Smooth muscle cell (in vitro differentiated cells): ENCODE data around the gene TMEM215. TPM values are rescaled to one million over a fixed set of nuclear protein-coding genes. Genes with fewer than 3 reads are reported as not detected.

Source experiments
- DNase-seq: peaks from one replicate; lab custom pipeline; 2025; ENCODE audit not compliant: unreplicated experiment; lab: John Stamatoyannopoulos, UW
- H2AFZ ChIP-seq: fragments of 200-600 bp; sonication (generic); 2 replicates; pipeline ENCODE4 v1.6.0; 2016; ENCODE audit warnings: antibody characterized with exemption, low read depth, mild to moderate bottlenecking
- H3F3A ChIP-seq: fragments of 200-600 bp; sonication (generic); 2 replicates; pipeline ENCODE4 v1.6.0; 2017; ENCODE audit warnings: antibody characterized with exemption, low read depth
- H3K27ac ChIP-seq: fragments of 200-600 bp; sonication (generic); 2 replicates; pipeline ENCODE4 v1.5.1; 2016; ENCODE audit warnings: low read depth, mild to moderate bottlenecking
- H3K27me3 ChIP-seq: fragments of 200-600 bp; sonication (generic); 2 replicates; pipeline ENCODE4 v1.6.1; 2016; ENCODE audit warnings: low read depth, mild to moderate bottlenecking
- H3K36me3 ChIP-seq: fragments of 200-600 bp; sonication (generic); 2 replicates; pipeline ENCODE4 v1.5.1; 2016; ENCODE audit warnings: low read depth
- H3K4me1 ChIP-seq: fragments of 200-600 bp; sonication (generic); 2 replicates; pipeline ENCODE4 v1.5.1; 2016; ENCODE audit warnings: low read depth
- H3K4me2 ChIP-seq: fragments of 200-600 bp; sonication (generic); 2 replicates; pipeline ENCODE4 v1.6.0; 2016; ENCODE audit warnings: mild to moderate bottlenecking
- H3K4me3 ChIP-seq: fragments of 200-600 bp; sonication (generic); 2 replicates; pipeline ENCODE4 v1.5.1; 2016; ENCODE audit warnings: mild to moderate bottlenecking
- H3K79me2 ChIP-seq: fragments of 200-600 bp; sonication (generic); 2 replicates; pipeline ENCODE4 v1.6.0; 2016; ENCODE audit warnings: low read depth, mild to moderate bottlenecking
- H3K9ac ChIP-seq: fragments of 200-600 bp; sonication (generic); 2 replicates; pipeline ENCODE4 v1.6.0; 2016; ENCODE audit warnings: low read depth
- H3K9me3 ChIP-seq: fragments of 200-600 bp; sonication (generic); replicated peaks from 2 replicates; pipeline ENCODE4 v1.5.1; 2016; ENCODE audit warnings: low read depth
- H4K20me1 ChIP-seq: fragments of 200-600 bp; sonication (generic); 2 replicates; pipeline ENCODE4 v1.6.0; 2016; ENCODE audit warnings: low read depth
- CTCF ChIP-seq: fragments of 200-600 bp; sonication (generic); IDR thresholded peaks from 2 replicates; pipeline ENCODE4 v1.5.1; 2017; ENCODE audit warnings: borderline replicate concordance, mild to moderate bottlenecking, antibody characterized with exemption; ENCODE audit not compliant: insufficient read depth, poor library complexity, severe bottlenecking
- WGBS: methylation state at CpG from one replicate; pipeline ENCODE4 v1.1.7; 2016; ENCODE audit warnings: low lambda C conversion rate; 5-methylcytosine and 5-hydroxymethylcytosine counted together
- polyA plus RNA-seq: library from polyadenylated mRNA; unstranded; fragments of >200 nt; fragmentation: Nextera tagmentation; extraction: Ambion mirVana; gene quantifications from 2 replicates; pipeline ENCODE4 v1.2.1, GENCODE V29; 2016
- small RNA-seq: library from RNA; depleted of rRNA; stranded (forward); fragments of <200 nt; gene quantifications from one replicate; pipeline ENCODE3, GENCODE V24; 2014
- total RNA-seq: library from RNA; depleted of rRNA; stranded (reverse); fragments of >200 nt; gene quantifications from 2 replicates; pipeline ENCODE4 v1.2.3, GENCODE V29; 2014

Gene TMEM215
- total and polyA plus RNA-seq, 2 experiments from 2014 or later, result 8.3 to 12.9 TPM

GRCh38 chr9:32823551-32823950 is 40.2 kb downstream of the TMEM215 start:
- no peaks in the 10 kb centered on the region for H3K79me2 ChIP-seq
- H3K4me3 ChIP-seq, result no peak overlapping the region
- no peak overlapping the region for H3K27ac ChIP-seq
- no peak overlapping the region for H3K9ac ChIP-seq
- TF ChIP-seq CTCF, result no peak
- H3K9me3 ChIP-seq, result no peaks in the 10 kb centered on the region
- no peaks in the 10 kb centered on the region for H4K20me1 ChIP-seq
- H3K4me1 ChIP-seq, result no peaks in the 10 kb centered on the region
- H3K4me2 ChIP-seq, result no peak overlapping the region
- no peaks in the 10 kb centered on the region for H3K36me3 ChIP-seq
- H3F3A ChIP-seq, result no peaks in the 10 kb centered on the region
- DNase-seq, result no peak
- peaks cover 8% of the 10 kb centered on the region for H3K27me3 ChIP-seq
- H2AFZ ChIP-seq, result no peak overlapping the region

- Histone ChIP-seq H3K27me3 (peaks cover 6% of the 10 kb centered on the region), H3K4me1 (no peaks in the 10 kb centered on the region), H3K9me3 (no peaks in the 10 kb centered on the region), H3K36me3 (no peaks in the 10 kb centered on the region), H3K79me2 (no peaks in the 10 kb centered on the region), H3F3A (no peaks in the 10 kb centered on the region), H3K27ac (no peak overlapping the region), H3K4me3 (no peak overlapping the region), H3K9ac (no peak overlapping the region), H3K4me2 (no peak overlapping the region), H2AFZ (no peak overlapping the region), H4K20me1 (no peaks in the 10 kb centered on the region)
- no peak for TF ChIP-seq CTCF
- WGBS, result 54% methylated on average over 2 of the region's 2 CpGs
- no peak for DNase-seq
Measured at GRCh38 chr9:32825203-32825602, 41.9 kb downstream of the TMEM215 start.

GRCh38 chr9:32828861-32829260 is 45.5 kb downstream of the TMEM215 start:
- Histone ChIP-seq H2AFZ (no peak overlapping the region), H3K4me2 (no peak overlapping the region), H3K27ac (no peak overlapping the region), H3K27me3 (peaks cover 6% of the 10 kb centered on the region), H3K4me3 (no peak overlapping the region), H4K20me1 (no peaks in the 10 kb centered on the region), H3K36me3 (no peaks in the 10 kb centered on the region), H3K79me2 (no peaks in the 10 kb centered on the region), H3K9me3 (no peaks in the 10 kb centered on the region), H3K4me1 (no peaks in the 10 kb centered on the region), H3F3A (no peaks in the 10 kb centered on the region), H3K9ac (no peak overlapping the region)
- no peak for TF ChIP-seq CTCF
- 83% methylated on average over 5 of the region's 5 CpGs for WGBS
- DNase-seq, result no peak

- H3K4me2 ChIP-seq, result no peak overlapping the region
- H3F3A ChIP-seq, result no peaks in the 10 kb centered on the region
- no peak overlapping the region for H3K27ac ChIP-seq
- H3K36me3 ChIP-seq, result no peaks in the 10 kb centered on the region
- no peaks in the 10 kb centered on the region for H3K79me2 ChIP-seq
- no peak for TF ChIP-seq CTCF
- H3K4me1 ChIP-seq, result no peaks in the 10 kb centered on the region
- no peak overlapping the region for H3K9ac ChIP-seq
- H3K27me3 ChIP-seq, result peaks cover 6% of the 10 kb centered on the region
- H3K9me3 ChIP-seq, result no peaks in the 10 kb centered on the region
- no peak for DNase-seq
- H3K4me3 ChIP-seq, result no peak overlapping the region
- no peak overlapping the region for H2AFZ ChIP-seq
- no peaks in the 10 kb centered on the region for H4K20me1 ChIP-seq
- 85% methylated on average over 2 of the region's 2 CpGs for WGBS
Measured at GRCh38 chr9:32832346-32832745, 49.0 kb downstream of the TMEM215 start.

Small RNA genes within 50 kb of the gene (small RNA-seq; reads per million reads assigned to genes)
- gene RF00019, result not detected

Other genes starting within 250 kb of the TMEM215 start
- 2.9 and 3.5 TPM in 2 replicates for gene SMIM27, start 231.2 kb upstream of the TMEM215 start, total RNA-seq
- 36.6 and 38.9 TPM in 2 replicates for gene SMIM27, start 231.2 kb upstream of the TMEM215 start, polyA plus RNA-seq
- 25.3 and 34.1 TPM in 2 replicates for gene TOPORS, start 231.0 kb upstream of the TMEM215 start, total RNA-seq
- 13.9 and 14.2 TPM in 2 replicates for gene TOPORS, start 231.0 kb upstream of the TMEM215 start, polyA plus RNA-seq
- gene NDUFB6, start 210.4 kb upstream of the TMEM215 start, total RNA-seq, result 114 and 172 TPM in 2 replicates
- gene NDUFB6, start 210.4 kb upstream of the TMEM215 start, polyA plus RNA-seq, result 149 and 162 TPM in 2 replicates
- gene TAF1L, start 147.9 kb upstream of the TMEM215 start, total RNA-seq, result not detected in 2 replicates
- 0.02 TPM in 1 of 2 replicates, not detected in the other for gene TAF1L, start 147.9 kb upstream of the TMEM215 start, polyA plus RNA-seq
- 39.0 and 39.6 TPM in 2 replicates for gene APTX, start 218.1 kb downstream of the TMEM215 start, total RNA-seq
- gene APTX, start 218.1 kb downstream of the TMEM215 start, polyA plus RNA-seq, result 33.8 and 41.7 TPM in 2 replicates
- 151 and 161 TPM in 2 replicates for gene DNAJA1, start 241.7 kb downstream of the TMEM215 start, total RNA-seq
- gene DNAJA1, start 241.7 kb downstream of the TMEM215 start, polyA plus RNA-seq, result 141 and 152 TPM in 2 replicates